ENCODE results near the gene FAM114A1. TPM values are rescaled to one million over a fixed set of nuclear protein-coding genes. Genes with fewer than 3 reads are reported as not detected.
A peak's percentile ranks its signal among the peaks of the same experiment; 100 is the strongest.
"Not testable (repeated sequence)": the region's sequence is repeated elsewhere in the genome, so short reads cannot be mapped to it uniquely, and the experiment has no call there.

Gene FAM114A1
- total RNA-seq, 2 donors from 2014 or later = 0.35 to 1.5 TPM

DNA sequence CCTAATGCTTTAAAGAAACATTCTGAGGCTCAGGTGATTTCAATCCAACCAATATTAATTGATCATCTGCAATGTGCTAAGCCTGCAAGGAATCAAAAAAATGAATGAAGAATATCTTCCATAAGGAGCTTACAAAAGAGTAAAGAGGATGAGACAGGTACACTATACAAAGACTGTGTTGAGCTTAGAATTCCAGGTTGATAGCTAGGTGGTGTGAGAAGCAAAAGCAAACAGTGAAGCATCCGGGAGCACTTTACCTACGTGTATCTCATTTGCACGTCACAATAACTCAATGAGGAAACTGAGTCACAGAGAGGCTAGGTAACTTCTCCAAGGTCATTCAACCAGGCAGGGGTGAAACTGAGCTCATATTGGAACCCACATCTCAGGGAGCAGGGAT is 37.1 kb downstream of the FAM114A1 start:
- Mint-ChIP-seq H3K9me3 (no peaks in the 10 kb centered on the region), H3K4me1 (no peaks in the 10 kb centered on the region), H3K4me3 (no peak overlapping the region), H3K27ac (no peak overlapping the region), H3K27me3 (no peaks in the 10 kb centered on the region), H3K36me3 (ENCODE audit: low read depth) (no peaks in the 10 kb centered on the region)
- no peak for ATAC-seq (replicated peaks)

DNA sequence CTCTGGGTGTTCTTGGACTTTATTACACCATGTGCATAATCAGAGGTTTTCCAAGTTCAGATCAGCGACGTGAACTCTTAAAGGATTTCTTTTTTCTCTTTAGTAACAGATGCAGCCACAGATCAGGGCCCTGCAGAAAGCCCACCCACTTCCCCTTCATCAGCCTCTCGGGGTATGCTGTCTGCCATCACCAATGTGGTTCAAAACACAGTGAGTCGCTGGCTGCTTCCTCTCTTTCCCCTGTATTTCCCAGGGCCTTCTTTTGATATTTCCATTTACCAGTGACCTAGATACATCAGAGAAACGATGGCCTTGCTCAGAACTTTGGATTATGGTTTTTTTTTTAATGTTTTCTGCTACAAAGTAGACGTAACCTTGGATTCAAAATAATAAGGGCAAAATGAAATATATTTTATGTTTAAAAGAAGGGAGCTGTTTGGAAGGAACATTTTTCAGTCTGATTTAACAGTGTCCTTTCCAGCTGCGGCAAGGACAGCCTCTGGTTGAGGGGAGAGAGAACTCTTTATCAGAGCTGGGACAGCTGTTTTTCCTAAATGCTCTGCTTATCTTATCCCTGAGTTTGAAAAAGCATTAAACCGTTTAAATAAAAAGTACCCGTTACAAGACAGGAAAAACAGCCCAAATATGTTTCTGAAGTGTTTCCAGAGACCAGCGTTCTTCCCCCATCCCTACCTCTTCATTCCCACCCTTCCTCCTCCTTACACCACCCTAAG is 38.2 kb downstream of the FAM114A1 start:
- H3K4me1 Mint-ChIP-seq = no peaks in the 10 kb centered on the region
- peak overlapping the region; percentile 56 for H3K27ac Mint-ChIP-seq
- no peaks in the 10 kb centered on the region for H3K27me3 Mint-ChIP-seq
- ATAC-seq (replicated peaks) = no peak
- no peaks in the 10 kb centered on the region for H3K9me3 Mint-ChIP-seq
- H3K36me3 Mint-ChIP-seq (ENCODE audit: low read depth) = no peaks in the 10 kb centered on the region
- no peak overlapping the region for H3K4me3 Mint-ChIP-seq

DNA sequence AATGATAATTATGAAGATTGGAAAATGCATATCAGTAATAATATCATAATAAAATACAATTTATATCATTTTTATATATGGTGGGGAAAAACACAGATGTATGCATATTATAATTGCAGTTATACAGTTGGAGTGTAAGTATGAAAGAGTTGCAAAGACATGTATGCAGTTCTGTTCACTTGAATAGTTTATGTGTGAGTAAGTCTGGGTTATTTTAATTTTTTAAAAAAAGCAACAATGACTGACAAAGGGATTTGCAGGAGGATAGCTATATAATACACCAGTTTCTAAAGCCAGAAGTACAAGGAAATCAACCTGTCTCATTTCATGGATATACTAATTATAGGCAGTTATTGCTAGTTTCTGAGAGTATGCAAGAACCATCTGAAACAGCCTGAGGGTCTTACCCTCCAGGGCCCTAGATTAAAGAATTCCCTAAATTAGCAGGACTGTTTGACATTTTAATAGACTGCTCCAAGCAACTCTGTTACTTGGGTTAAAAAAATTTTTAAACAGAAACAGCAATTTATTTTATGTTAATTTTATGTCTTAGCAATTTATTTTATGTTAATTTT is 40.2 kb downstream of the FAM114A1 start:
- no peak for ATAC-seq (replicated peaks)
- no peak overlapping the region for H3K4me3 Mint-ChIP-seq
- H3K27me3 Mint-ChIP-seq = no peaks in the 10 kb centered on the region
- no peaks in the 10 kb centered on the region for H3K36me3 Mint-ChIP-seq (ENCODE audit: low read depth)
- H3K9me3 Mint-ChIP-seq = no peaks in the 10 kb centered on the region
- H3K27ac Mint-ChIP-seq = no peak overlapping the region
- H3K4me1 Mint-ChIP-seq = no peaks in the 10 kb centered on the region

DNA sequence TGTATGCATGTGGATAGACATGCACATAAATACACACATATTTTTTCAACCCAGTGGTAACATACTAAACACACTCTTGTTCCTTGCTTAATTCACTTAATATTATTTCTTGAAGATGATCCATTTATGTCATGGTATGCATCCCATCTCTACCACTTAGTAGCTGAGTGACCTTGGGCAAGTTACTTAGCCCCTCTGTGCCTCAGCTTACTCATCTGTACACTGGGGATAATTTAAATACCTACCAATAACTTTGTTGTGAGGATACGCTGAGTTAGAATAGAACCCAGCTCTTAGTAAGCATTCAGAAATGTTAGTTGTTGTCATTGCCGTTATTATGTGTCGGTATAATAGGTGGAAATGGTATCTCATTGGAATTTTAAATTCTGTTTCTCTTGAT is 41.4 kb downstream of the FAM114A1 start:
- Mint-ChIP-seq H3K4me1 (no peaks in the 10 kb centered on the region), H3K36me3 (ENCODE audit: low read depth) (no peaks in the 10 kb centered on the region), H3K27me3 (no peaks in the 10 kb centered on the region), H3K27ac (no peak overlapping the region), H3K4me3 (no peak overlapping the region), H3K9me3 (no peaks in the 10 kb centered on the region)
- peak; percentile 34 for ATAC-seq (replicated peaks)

DNA sequence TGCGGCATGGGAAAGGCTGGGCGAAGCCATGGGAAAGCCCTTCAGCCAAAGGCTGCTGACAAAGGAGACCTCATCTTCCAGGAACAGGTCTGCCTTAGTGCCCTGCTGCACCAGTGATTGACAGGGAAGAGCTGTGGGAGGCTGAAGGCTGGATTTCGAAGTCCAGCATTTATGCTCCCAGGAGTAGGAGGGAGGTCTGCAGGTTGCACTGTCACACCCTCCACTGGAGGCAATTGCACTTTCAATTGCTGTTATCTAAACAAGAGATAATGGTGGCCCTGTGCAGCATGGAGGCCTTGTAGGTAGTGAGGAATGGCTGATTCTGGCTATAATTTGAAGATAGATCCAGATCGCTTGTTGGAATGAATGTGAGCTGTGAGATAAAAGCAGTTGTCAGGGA is 43.7 kb downstream of the FAM114A1 start:
- ATAC-seq (replicated peaks) = no peak
- Mint-ChIP-seq H3K9me3 (no peaks in the 10 kb centered on the region), H3K27ac (no peak overlapping the region), H3K36me3 (ENCODE audit: low read depth) (no peaks in the 10 kb centered on the region), H3K4me3 (no peak overlapping the region), H3K4me1 (no peaks in the 10 kb centered on the region), H3K27me3 (no peaks in the 10 kb centered on the region)

DNA sequence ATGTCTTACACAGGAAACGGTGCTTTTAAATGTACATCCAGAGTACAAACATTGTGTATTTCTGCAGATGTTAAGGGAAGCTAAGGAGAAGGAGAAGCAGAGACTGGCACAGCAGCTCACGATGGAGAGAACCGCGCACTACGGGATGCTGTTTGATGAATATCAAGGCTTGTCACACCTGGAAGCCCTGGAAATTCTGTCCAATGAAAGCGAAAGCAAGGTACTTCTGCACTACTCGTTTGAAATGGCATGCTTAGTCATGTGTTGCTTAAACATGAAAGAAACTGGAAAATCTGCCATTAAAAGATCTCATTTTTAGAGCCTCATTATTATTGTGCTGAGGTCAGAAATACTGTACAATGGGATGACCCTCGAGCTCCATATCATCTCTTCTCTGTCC is 47.2 kb downstream of the FAM114A1 start:
- no peaks in the 10 kb centered on the region for H3K27me3 Mint-ChIP-seq
- H3K9me3 Mint-ChIP-seq = no peaks in the 10 kb centered on the region
- H3K36me3 Mint-ChIP-seq (ENCODE audit: low read depth) = no peaks in the 10 kb centered on the region
- peak overlapping the region; percentile 61 for H3K4me3 Mint-ChIP-seq
- H3K4me1 Mint-ChIP-seq = no peaks in the 10 kb centered on the region
- peak; percentile 65 for ATAC-seq (replicated peaks)
- H3K27ac Mint-ChIP-seq = peak overlapping the region; percentile 46

DNA sequence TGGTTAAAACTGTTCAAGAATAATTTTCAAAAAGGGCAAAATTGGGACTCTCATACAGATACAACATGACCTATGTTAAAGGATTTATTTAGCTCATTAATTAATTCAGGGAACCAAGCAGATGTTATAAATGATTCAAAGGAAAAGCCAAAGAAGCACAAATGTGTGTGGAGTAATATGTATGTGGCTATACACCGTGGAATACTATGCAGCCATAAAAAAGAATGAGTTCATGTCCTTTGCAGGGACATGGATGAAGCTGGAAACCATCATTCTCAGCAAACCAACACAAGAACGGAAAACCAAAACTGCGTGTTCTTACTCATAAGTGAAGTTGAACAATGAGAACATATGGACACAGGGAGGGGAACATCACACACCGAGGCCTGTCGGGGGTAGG is 48.7 kb downstream of the FAM114A1 start:
- not testable (repeated sequence) for H3K4me3 Mint-ChIP-seq; H3K9me3 Mint-ChIP-seq; ATAC-seq (replicated peaks); H3K27ac Mint-ChIP-seq; H3K36me3 Mint-ChIP-seq (ENCODE audit: low read depth); H3K27me3 Mint-ChIP-seq; H3K4me1 Mint-ChIP-seq

DNA sequence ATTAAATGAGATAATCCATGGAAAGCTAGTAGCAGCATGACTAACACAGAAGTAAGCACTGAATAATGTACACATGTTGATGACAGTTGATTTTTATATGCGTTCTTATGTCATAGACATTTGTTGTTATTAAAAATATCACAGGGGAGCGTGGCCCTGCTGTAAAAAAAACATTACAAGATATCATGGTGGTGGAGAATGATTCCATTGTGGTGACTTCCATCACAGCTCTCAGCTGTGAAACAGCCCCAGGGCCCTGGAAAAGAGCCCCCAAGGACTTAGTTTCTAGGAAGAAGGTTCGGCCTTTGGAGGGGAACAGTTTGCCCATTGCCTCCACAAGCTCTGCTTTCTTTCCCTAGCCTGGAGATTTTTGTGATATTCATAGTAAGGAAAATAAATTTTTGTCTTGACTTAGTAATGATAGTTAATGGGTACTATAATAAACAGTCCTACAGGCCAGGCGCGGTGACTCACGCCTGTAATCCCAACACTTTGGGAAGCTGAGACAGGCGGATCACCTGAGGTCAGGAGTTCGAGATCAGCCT is 49.9 kb downstream of the FAM114A1 start:
- no peak for ATAC-seq (replicated peaks)
- Mint-ChIP-seq H3K27ac (no peak overlapping the region), H3K4me1 (peaks cover 4% of the 10 kb centered on the region), H3K4me3 (no peak overlapping the region), H3K9me3 (no peaks in the 10 kb centered on the region), H3K27me3 (no peaks in the 10 kb centered on the region), H3K36me3 (ENCODE audit: low read depth) (no peaks in the 10 kb centered on the region)

DNA sequence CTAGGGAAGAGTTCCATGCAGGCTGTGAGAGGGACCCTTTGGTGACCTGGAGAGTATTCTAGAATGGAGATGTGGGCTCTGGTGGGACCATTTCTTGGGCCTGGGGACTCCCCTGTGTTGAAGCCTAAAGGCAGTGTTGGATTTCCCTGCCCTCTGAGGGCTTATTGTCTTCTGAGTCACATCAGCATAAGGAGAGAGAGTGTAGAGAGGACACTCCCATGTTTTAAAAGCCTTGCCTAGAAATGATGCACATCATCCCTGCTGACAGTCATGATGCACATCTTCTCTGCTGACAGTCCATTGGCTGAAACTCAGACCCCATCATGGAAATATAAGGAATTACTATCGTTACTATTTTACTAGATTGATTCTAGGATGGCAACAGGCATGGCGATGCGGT is 51.9 kb downstream of the FAM114A1 start:
- H3K27me3 Mint-ChIP-seq = no peaks in the 10 kb centered on the region
- no peaks in the 10 kb centered on the region for H3K9me3 Mint-ChIP-seq
- H3K4me3 Mint-ChIP-seq = no peak overlapping the region
- no peak for ATAC-seq (replicated peaks)
- H3K36me3 Mint-ChIP-seq (ENCODE audit: low read depth) = no peaks in the 10 kb centered on the region
- no peak overlapping the region for H3K27ac Mint-ChIP-seq
- H3K4me1 Mint-ChIP-seq = peaks cover 5% of the 10 kb centered on the region

DNA sequence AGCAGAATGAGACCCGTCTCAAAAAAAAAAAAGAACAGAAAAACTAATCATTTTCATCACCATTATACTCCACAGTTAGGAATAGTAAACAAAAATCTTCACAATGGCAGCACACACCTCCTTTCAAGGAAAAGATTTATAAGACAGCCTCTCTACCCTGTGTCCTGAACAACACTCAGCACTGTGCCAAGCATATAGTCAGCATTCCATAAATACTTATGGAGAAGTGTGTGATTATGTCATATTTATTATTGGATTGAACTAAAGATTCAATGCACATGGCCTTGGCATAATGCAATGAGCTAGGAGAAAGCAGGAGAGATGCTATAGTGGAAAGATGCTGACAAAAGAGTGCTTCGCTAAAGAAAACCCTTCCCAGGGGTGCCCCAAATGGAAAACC is 52.6 kb downstream of the FAM114A1 start:
- no peak overlapping the region for H3K4me3 Mint-ChIP-seq
- no peaks in the 10 kb centered on the region for H3K27me3 Mint-ChIP-seq
- H3K4me1 Mint-ChIP-seq = peaks cover 5% of the 10 kb centered on the region
- no peaks in the 10 kb centered on the region for H3K9me3 Mint-ChIP-seq
- no peaks in the 10 kb centered on the region for H3K36me3 Mint-ChIP-seq (ENCODE audit: low read depth)
- no peak overlapping the region for H3K27ac Mint-ChIP-seq
- no peak for ATAC-seq (replicated peaks)

DNA sequence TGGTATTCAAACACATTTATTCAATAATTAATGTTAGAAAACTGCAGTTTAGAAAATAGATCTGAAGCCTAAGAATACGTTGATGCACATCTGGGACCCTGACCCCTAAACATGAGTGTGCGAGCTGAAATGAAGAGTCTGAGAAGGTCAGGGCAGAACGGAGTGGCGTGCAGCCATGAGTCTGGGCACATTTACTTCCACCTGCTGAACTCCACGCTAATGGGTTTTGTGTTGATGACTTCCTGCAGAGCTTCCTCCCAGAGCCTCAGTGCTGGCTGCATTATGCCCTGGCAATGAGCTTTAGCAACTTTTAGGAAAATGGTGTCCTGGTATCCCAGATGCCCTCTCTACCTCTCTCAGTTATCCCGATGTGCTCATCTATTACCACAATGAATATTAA is 53.1 kb downstream of the FAM114A1 start:
- peaks cover 5% of the 10 kb centered on the region for H3K4me1 Mint-ChIP-seq
- H3K27me3 Mint-ChIP-seq = no peaks in the 10 kb centered on the region
- no peaks in the 10 kb centered on the region for H3K36me3 Mint-ChIP-seq (ENCODE audit: low read depth)
- ATAC-seq (replicated peaks) = no peak
- H3K27ac Mint-ChIP-seq = no peak overlapping the region
- no peaks in the 10 kb centered on the region for H3K9me3 Mint-ChIP-seq
- no peak overlapping the region for H3K4me3 Mint-ChIP-seq

DNA sequence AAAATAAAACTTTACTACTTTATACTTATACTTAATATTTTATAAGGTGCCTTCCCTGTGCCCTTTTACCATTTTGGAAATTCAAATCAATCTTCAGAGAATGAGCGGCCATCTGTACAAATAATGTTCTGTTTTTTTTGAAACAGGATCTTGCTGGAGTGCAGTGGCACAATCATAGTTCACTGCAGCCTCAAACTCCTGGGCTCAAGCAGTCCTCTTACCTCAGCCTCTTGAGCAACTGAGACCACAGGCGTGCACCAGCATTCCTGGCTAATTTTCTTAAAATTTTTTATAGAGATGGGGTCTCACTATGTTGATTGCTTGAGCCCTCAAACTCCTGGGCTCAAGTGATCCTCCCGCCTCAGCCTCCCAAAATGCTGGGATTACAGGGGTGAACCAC is 53.5 kb downstream of the FAM114A1 start:
- H3K27ac Mint-ChIP-seq = peak overlapping the region; percentile 34
- H3K27me3 Mint-ChIP-seq = no peaks in the 10 kb centered on the region
- no peaks in the 10 kb centered on the region for H3K36me3 Mint-ChIP-seq (ENCODE audit: low read depth)
- no peak overlapping the region for H3K4me3 Mint-ChIP-seq
- peaks cover 5% of the 10 kb centered on the region for H3K4me1 Mint-ChIP-seq
- no peaks in the 10 kb centered on the region for H3K9me3 Mint-ChIP-seq
- ATAC-seq (replicated peaks) = no peak

DNA sequence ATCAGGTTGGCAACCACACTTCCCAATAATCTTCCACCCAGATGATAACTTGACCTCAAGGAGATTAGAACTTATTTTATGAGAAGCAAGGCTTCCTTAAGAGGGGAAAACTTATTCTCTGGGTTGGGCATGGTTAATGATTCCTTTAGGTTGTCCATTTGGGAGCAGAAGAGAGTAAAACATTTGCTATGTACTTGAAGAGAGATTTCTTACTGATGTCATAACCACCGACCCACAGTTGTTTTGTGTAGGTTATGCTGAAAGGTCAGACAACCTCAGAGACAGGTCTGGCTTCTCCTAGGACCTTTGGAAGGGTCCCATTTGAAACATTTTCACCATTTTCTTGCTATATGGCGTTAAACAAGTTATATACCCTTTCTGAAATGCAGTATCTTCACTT is 56.1 kb downstream of the FAM114A1 start:
- Mint-ChIP-seq H3K36me3 (ENCODE audit: low read depth) (no peaks in the 10 kb centered on the region), H3K9me3 (no peaks in the 10 kb centered on the region), H3K27me3 (no peaks in the 10 kb centered on the region), H3K4me1 (peaks cover 5% of the 10 kb centered on the region), H3K4me3 (no peak overlapping the region), H3K27ac (no peak overlapping the region)
- ATAC-seq (replicated peaks) = no peak

DNA sequence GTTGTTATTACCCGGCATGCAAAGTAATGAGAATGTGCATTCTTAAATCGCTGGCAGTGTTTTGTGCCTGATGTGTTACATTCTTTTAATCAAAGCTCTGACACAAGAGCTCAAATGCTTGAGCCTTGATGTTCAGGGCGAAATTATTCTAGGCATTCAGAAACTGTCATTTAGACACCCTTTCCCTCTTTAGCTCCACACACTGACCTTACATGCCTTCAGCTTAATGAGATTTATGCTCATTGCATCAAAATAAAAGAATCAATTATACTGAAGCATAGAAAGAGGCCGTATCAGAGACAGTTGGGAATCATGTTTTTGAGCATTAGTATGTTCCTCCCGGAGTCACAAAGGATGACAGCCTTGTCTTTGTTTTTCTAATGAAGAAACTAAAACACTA is 56.7 kb downstream of the FAM114A1 start:
- ATAC-seq (replicated peaks) = no peak
- H3K36me3 Mint-ChIP-seq (ENCODE audit: low read depth) = no peaks in the 10 kb centered on the region
- no peaks in the 10 kb centered on the region for H3K27me3 Mint-ChIP-seq
- no peak overlapping the region for H3K4me3 Mint-ChIP-seq
- H3K9me3 Mint-ChIP-seq = no peaks in the 10 kb centered on the region
- peaks cover 5% of the 10 kb centered on the region for H3K4me1 Mint-ChIP-seq
- H3K27ac Mint-ChIP-seq = no peak overlapping the region
